OCI-LY7 (cell line): Measurements from ENCODE around the gene REXO1.

Experiments
- CTCF ChIP-seq: fragments of 200-600 bp; sonication (generic); conservative IDR thresholded peaks from 2 replicates; pipeline ENCODE4 v1.5.1; 2014; ENCODE audit warnings: mild to moderate bottlenecking, antibody characterized with exemption, low read length, moderate library complexity, mixed read lengths
- EZH2phosphoT487 ChIP-seq: fragments of 200-600 bp; sonication (generic); IDR thresholded peaks from 2 replicates; pipeline ENCODE4 v1.6.1; 2018; ENCODE audit warnings: low read depth, borderline replicate concordance, mild to moderate bottlenecking, mixed run types, antibody characterized with exemption, low read length, moderate library complexity, mixed read lengths

GRCh38 chr19:1851654-1852580 is 3.6 kb upstream of the REXO1 start:
- no peak for TF ChIP-seq CTCF
- TF ChIP-seq EZH2phosphoT487 = no peak
